ENCODE measurements around the gene CLEC20A.

- TF ChIP-seq EZH2 (IDR thresholded peaks at IDR 0.05; ENCODE audit: low read length, unreplicated experiment) (no peak), CTCF (conservative IDR thresholded peaks at IDR 0.05; ENCODE audit: low read depth, low read length) (no peak), EZH2phosphoT487 (IDR thresholded peaks at IDR 0.05; ENCODE audit: borderline replicate concordance, low read length) (no peak)
Measured at GRCh38 chr1:178503849-178504248, 7.1 kb upstream of the CLEC20A start.

All from PC-3 (cell line).